Measurements from ENCODE around the gene PPIF. TPM values are rescaled to one million over a fixed set of nuclear protein-coding genes. Genes with fewer than 3 reads are reported as not detected.

PPIF gene
- total RNA-seq, 1 donor from 2014 or later: 151 TPM

- no peak for DNase-seq (ENCODE audit: missing footprints)
- intact Hi-C loops (cut with DNase I): no loop called here
- peak; percentile 11 for ATAC-seq
These were observed 35.5 kb upstream of the PPIF start for GRCh38 chr10:79311581-79312407.

- intact Hi-C loops (cut with DNase I): no loop called here
- no peak for DNase-seq (ENCODE audit: missing footprints)
These were observed 34.6 kb upstream of the PPIF start for GRCh38 chr10:79312601-79313187.

GRCh38 chr10:79313320-79313719 is 33.9 kb upstream of the PPIF start:
- ATAC-seq (no peak), DNase-seq (ENCODE audit: missing footprints) (no peak)
- intact Hi-C loops (cut with DNase I): no loop called here

More at GRCh38 chr10:79312601-79313187, 34.6 kb upstream of the PPIF start:
- no peak for ATAC-seq

GRCh38 chr10:79313911-79314439 is 33.3 kb upstream of the PPIF start:
- intact Hi-C loops (cut with DNase I): no loop called here
- DNase-seq (ENCODE audit: missing footprints): no peak
- ATAC-seq: no peak

- DNase-seq (ENCODE audit: missing footprints): no peak
- no peak for ATAC-seq
- intact Hi-C loops (cut with DNase I): no loop called here
These were observed 32.3 kb upstream of the PPIF start for GRCh38 chr10:79314761-79315601.

GRCh38 chr10:79315602-79315920 is 31.7 kb upstream of the PPIF start:
- intact Hi-C loops (cut with DNase I): no loop called here
- ATAC-seq: no peak
- no peak for DNase-seq (ENCODE audit: missing footprints)

- no peak for DNase-seq (ENCODE audit: missing footprints)
- intact Hi-C loops (cut with DNase I): no loop called here
- peak; percentile 1 for ATAC-seq
These were observed 30.4 kb upstream of the PPIF start for GRCh38 chr10:79316671-79317431.

GRCh38 chr10:79318369-79318768 is 28.9 kb upstream of the PPIF start:
- intact Hi-C loops (cut with DNase I): no loop called here
- ATAC-seq (no peak), DNase-seq (ENCODE audit: missing footprints) (no peak)

- intact Hi-C loops (cut with DNase I): no loop called here
- DNase-seq (ENCODE audit: missing footprints) (no peak), ATAC-seq (no peak)
These were observed 28.0 kb upstream of the PPIF start for GRCh38 chr10:79319115-79319771.

GRCh38 chr10:79320316-79320715 is 27.0 kb upstream of the PPIF start:
- intact Hi-C loops (cut with DNase I): no loop called here
- DNase-seq (ENCODE audit: missing footprints) (no peak), ATAC-seq (no peak)

GRCh38 chr10:79320820-79321493 is 26.3 kb upstream of the PPIF start:
- ATAC-seq (no peak), DNase-seq (ENCODE audit: missing footprints) (no peak)
- intact Hi-C loops (cut with DNase I): no loop called here

- ATAC-seq (no peak), DNase-seq (ENCODE audit: missing footprints) (no peak)
- intact Hi-C loops (cut with DNase I): no loop called here
These were observed 25.8 kb upstream of the PPIF start for GRCh38 chr10:79321494-79321882.

- intact Hi-C loops (cut with DNase I): no loop called here
- DNase-seq (ENCODE audit: missing footprints) (no peak), ATAC-seq (no peak)
These were observed 25.3 kb upstream of the PPIF start for GRCh38 chr10:79321951-79322350.

GRCh38 chr10:79322616-79323543 is 24.4 kb upstream of the PPIF start:
- DNase-seq (ENCODE audit: missing footprints) (no peak), ATAC-seq (peak; percentile 29)
- intact Hi-C loops (cut with DNase I): no loop called here

GRCh38 chr10:79323602-79324001 is 23.7 kb upstream of the PPIF start:
- ATAC-seq (no peak), DNase-seq (ENCODE audit: missing footprints) (no peak)
- intact Hi-C loops (cut with DNase I): no loop called here

- intact Hi-C loops (cut with DNase I): no loop called here
- DNase-seq (ENCODE audit: missing footprints) (no peak), ATAC-seq (no peak)
These were observed 23.1 kb upstream of the PPIF start for GRCh38 chr10:79324032-79324695.

Measured in Right ventricle myocardium inferior (tissue), 1 donor.